GM12892 (cell line): ENCODE measurements around the gene TRIO.

Experiments
- POLR2A ChIP-seq: IDR thresholded peaks from 2 replicates; pipeline ENCODE4 v1.6.1; 2011; ENCODE audit warnings: low read depth, low read length, control low read depth
- POLR2AphosphoS5 ChIP-seq: IDR thresholded peaks from 2 replicates; pipeline ENCODE4 v1.6.1; 2011; ENCODE audit warnings: low read depth, low read length, control low read depth

DNA sequence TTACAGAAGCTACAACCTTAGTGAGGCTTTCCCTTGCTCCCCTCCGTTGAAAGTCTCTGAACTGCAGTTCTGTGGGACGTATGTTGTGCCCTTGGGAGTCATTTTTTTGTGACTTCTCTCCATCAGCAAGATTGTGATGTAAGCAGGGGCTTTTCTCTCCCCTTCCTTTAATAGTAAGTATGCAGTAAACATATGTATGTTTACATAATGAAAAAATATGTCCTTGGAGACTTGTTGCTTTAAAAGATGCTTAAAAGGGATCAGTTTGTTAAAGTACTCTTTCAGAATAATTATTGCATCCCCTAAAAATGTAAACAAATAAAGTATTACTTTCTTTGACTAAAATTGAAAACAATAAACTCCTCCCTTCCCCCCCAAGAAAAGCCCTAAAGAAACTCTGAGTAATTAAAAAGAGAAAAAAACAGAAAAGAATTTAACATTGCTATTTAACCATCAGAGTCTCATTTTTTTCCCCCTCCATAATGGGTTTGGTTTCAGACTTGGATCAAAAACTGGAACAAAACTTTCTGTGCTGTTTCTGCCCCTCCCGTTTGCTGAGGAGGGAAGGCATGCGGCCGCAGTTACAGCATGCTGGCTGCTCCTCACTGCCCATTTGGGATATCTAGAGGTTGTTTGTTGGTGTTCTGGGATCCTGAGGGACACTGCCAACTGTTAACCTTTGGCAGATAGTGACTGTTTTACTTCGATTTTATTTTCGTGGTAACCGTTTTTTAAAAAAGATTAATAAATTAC is 40.2 kb downstream of the TRIO start:
- TF ChIP-seq POLR2AphosphoS5 (no peak), POLR2A (no peak)
